ENCODE measurements around the gene PCP2. TPM values are rescaled to one million over a fixed set of nuclear protein-coding genes. Genes with fewer than 3 reads are reported as not detected.

The PCP2 gene
- total RNA-seq, 1 experiment from 2014 or later, result not detected

DNA sequence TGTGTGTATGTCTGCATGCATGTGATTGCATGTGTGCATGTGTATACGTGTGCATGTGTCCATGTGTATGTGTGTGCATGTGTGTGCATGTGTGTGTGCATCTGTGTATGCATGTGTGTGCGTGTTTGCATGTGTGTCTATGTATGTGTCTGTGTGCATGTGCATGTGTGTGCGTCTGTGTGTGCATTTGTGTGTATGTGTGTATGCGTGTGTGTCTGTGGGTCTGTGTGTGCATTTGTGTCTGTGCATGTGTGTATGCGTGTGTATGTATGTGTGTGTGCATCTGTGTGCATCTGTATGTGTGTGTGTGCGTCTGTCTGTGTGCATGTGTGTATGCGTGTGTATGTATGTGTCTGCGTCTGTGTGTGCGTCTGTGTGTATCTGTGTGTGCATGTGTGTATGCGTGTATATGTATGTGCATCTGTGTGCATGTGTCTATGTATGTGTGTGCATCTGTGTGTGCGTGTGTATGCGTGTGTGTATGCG, 6.4 kb upstream of the PCP2 start:
- Mint-ChIP-seq H3K27ac (no peak overlapping the region), H3K27me3 (ENCODE audit: low read depth) (peaks cover 19% of the 10 kb centered on the region), H3K4me3 (peak overlapping the region in 1 of 2 experiments; percentile 11; a peak in 1 of 5 replicates), H3K4me1 (peaks cover 0 to 13% of the 10 kb centered on the region in 2 experiments; a peak in 2 of 4 replicates), H3K9me3 (no peaks in the 10 kb centered on the region), H3K36me3 (ENCODE audit: insufficient read depth in 1 of 3, low read depth in 3 of 3) (peaks cover 9 to 26% (median 17%) of the 10 kb centered on the region in 3 experiments)
- Histone ChIP-seq H3K4me2 (ENCODE audit: insufficient read depth, insufficient read length, low read length) (no peak overlapping the region), H2BK20ac (ENCODE audit: low read depth, low read length, poor library complexity, severe bottlenecking) (no peak overlapping the region), H3K27me3 (ENCODE audit: insufficient read depth, low read length) (peaks cover 15% of the 10 kb centered on the region; the same call in 1 of the 2 replicates), H2AK5ac (ENCODE audit: insufficient read length, low read length) (no peak overlapping the region), H2BK5ac (ENCODE audit: insufficient read length, low read length) (no peak overlapping the region), H2BK120ac (ENCODE audit: low read depth, low read length, poor library complexity, severe bottlenecking) (no peak overlapping the region), H4K8ac (replicated peaks; ENCODE audit: insufficient read length, low read depth, low read length) (no peak overlapping the region), H2BK12ac (ENCODE audit: insufficient read length, low read depth, low read length) (no peak overlapping the region), H3K14ac (ENCODE audit: insufficient read depth, low read length) (no peak overlapping the region), H3K79me1 (ENCODE audit: insufficient read depth, low read depth, low read length, poor library complexity, severe bottlenecking) (no peaks in the 10 kb centered on the region), H4K91ac (ENCODE audit: insufficient read length, low read depth, low read length) (no peak overlapping the region), H3K27ac (ENCODE audit: insufficient read length, low read depth, low read length) (no peak overlapping the region), H4K5ac (ENCODE audit: insufficient read length, low read depth, low read length) (no peak overlapping the region), H3K56ac (ENCODE audit: insufficient read length, low read depth, low read length) (no peak overlapping the region), H3K9ac (ENCODE audit: extremely low read depth, insufficient read length, low read length) (no peak overlapping the region), H3K9me3 (ENCODE audit: control insufficient read depth, low read depth, low read length) (no peaks in the 10 kb centered on the region), H3T11ph (ENCODE audit: low read length) (no peak overlapping the region), H3K79me2 (ENCODE audit: insufficient read depth, low read length) (no peaks in the 10 kb centered on the region), H3K4me1 (ENCODE audit: insufficient read depth, low read length) (no peaks in the 10 kb centered on the region), H2AFZ (ENCODE audit: low read length) (no peak overlapping the region), H3K23ac (ENCODE audit: insufficient read length, low read depth, low read length) (no peak overlapping the region), H2BK15ac (ENCODE audit: low read depth, low read length) (no peak overlapping the region), H3K18ac (ENCODE audit: insufficient read length, low read depth, low read length) (no peak overlapping the region), H3K23me2 (ENCODE audit: insufficient read length, low read depth, low read length, poor library complexity, severe bottlenecking) (no peaks in the 10 kb centered on the region), H3K4ac (ENCODE audit: low read depth, low read length) (no peak overlapping the region), H4K20me1 (ENCODE audit: control insufficient read depth, insufficient read depth, insufficient read length) (no peaks in the 10 kb centered on the region)
- no CpG with 5 or more reads among the region's 13 CpGs for WGBS (ENCODE audit: extremely low coverage, insufficient read length, low lambda C conversion rate)
- no peak for TF ChIP-seq CTCF (conservative IDR thresholded peaks at IDR 0.05)
- no peak for DNase-seq
